A673 (cell line): ENCODE results near the gene RASL10B. TPM values are rescaled to one million over a fixed set of nuclear protein-coding genes. Genes with fewer than 3 reads are reported as not detected.

Experiments
- BruUV-seq: library from RNA; stranded (reverse); fragments of 400-500 nt; replicated peaks from 2 replicates; lab custom pipeline; 2021; lab: Mats Ljungman, UMichigan
- CTCF ChIA-PET: fragments of 300-600 bp; sonication (Branson Sonifier 250); formaldehyde crosslinking; loops from one replicate; lab custom pipeline; 2022; ENCODE audit warnings: antibody characterized with exemption; lab: Charles Lee
- POLR2A ChIA-PET: fragments of 300-600 bp; sonication (Branson Sonifier 250); formaldehyde crosslinking; loops from one replicate; lab custom pipeline; 2022; ENCODE audit warnings: antibody characterized with exemption; ENCODE audit not compliant: low non-redundant PET; lab: Charles Lee
- DNase-seq: peaks from one replicate; pipeline ENCODE4 v3.0.0-alpha.2; 2015; ENCODE audit warnings: low spot score
- H3K27ac ChIP-seq: fragments of 200-600 bp; sonication (generic); 2 replicates; pipeline ENCODE4 v1.5.1; 2016; ENCODE audit warnings: mixed run types, low read depth, mild to moderate bottlenecking, mixed read lengths, antibody characterized with exemption, low read length; ENCODE audit not compliant: poor library complexity, severe bottlenecking
- H3K27me3 ChIP-seq: fragments of 200-600 bp; sonication (generic); replicated peaks from 2 replicates; pipeline ENCODE4 v1.6.1; 2017; ENCODE audit warnings: mixed run types, low read depth, mild to moderate bottlenecking, mixed read lengths, antibody characterized with exemption, low read length; ENCODE audit not compliant: insufficient read depth, poor library complexity
- H3K36me3 ChIP-seq: fragments of 200-600 bp; sonication (generic); 2 replicates; pipeline ENCODE4 v1.6.1; 2016; ENCODE audit warnings: mixed run types, mild to moderate bottlenecking, mixed read lengths, antibody characterized with exemption, low read length; ENCODE audit not compliant: insufficient read depth, poor library complexity, severe bottlenecking
- H3K4me1 ChIP-seq: fragments of 200-600 bp; sonication (generic); 2 replicates; pipeline ENCODE4 v1.6.1; 2017; ENCODE audit warnings: mixed run types, mild to moderate bottlenecking, mixed read lengths, antibody characterized with exemption, low read length; ENCODE audit not compliant: insufficient read depth, poor library complexity, severe bottlenecking
- H3K4me3 ChIP-seq: fragments of 200-600 bp; sonication (generic); 2 replicates; pipeline ENCODE4 v1.5.1; 2016; ENCODE audit warnings: low read depth, mixed run types, mild to moderate bottlenecking, mixed read lengths, low read length; ENCODE audit not compliant: poor library complexity, severe bottlenecking
- H3K9me3 ChIP-seq: fragments of 200-600 bp; sonication (generic); 2 replicates; pipeline ENCODE4 v1.6.1; 2016; ENCODE audit warnings: mixed run types, low read depth, mild to moderate bottlenecking, mixed read lengths, antibody characterized with exemption, low read length; ENCODE audit not compliant: poor library complexity, severe bottlenecking
- CTCF ChIP-seq: fragments of 300-800, 200-600 bp; sonication (generic); conservative IDR thresholded peaks from 2 replicates; pipeline ENCODE4 v1.5.1; 2017; ENCODE audit warnings: low read depth, mild to moderate bottlenecking, antibody characterized with exemption, low read length, moderate library complexity, mixed read lengths
- EZH2 ChIP-seq: fragments of 200-600 bp; sonication (generic); IDR thresholded peaks from 2 replicates; pipeline ENCODE4 v1.6.1; 2017; ENCODE audit warnings: borderline replicate concordance, low read depth, mild to moderate bottlenecking, mixed read lengths, antibody characterized with exemption, low read length; ENCODE audit not compliant: poor library complexity, severe bottlenecking
- intact Hi-C: fragments of 100-400 bp; cut with micrococcal nuclease; formaldehyde crosslinking; loops from one replicate; pipeline ENCODE4 v1.10.0; 2022; ENCODE audit not compliant: unreplicated experiment
- total RNA-seq: library from RNA; stranded (reverse); gene quantifications from 2 replicates; pipeline ENCODE4 v1.2.3, GENCODE V29; 2021

Gene RASL10B
- total RNA-seq, 1 experiment from 2014 or later, result 15.9 TPM

- H3K9me3 ChIP-seq, result no peaks in the 10 kb centered on the region
- DNase-seq, result no peak
- BruUV-seq, result no TSS peak
- ChIA-PET CTCF (no interaction called here), POLR2A (no interaction called here)
- no peak for TF ChIP-seq EZH2
- TF ChIP-seq CTCF, result no peak
- no peaks in the 10 kb centered on the region for H3K4me1 ChIP-seq
- no peaks in the 10 kb centered on the region for H3K27me3 ChIP-seq
- intact Hi-C loops, result loop anchor here (5.0 kb wide), 1 partner anchor 47 kb away; the partner anchor contains the start of gene TAF15
- H3K4me3 ChIP-seq, result no peak within 1 kb of the TSS
- no peaks in the 10 kb centered on the region for H3K36me3 ChIP-seq
- no peak within 1 kb of the TSS for H3K27ac ChIP-seq
Measured at GRCh38 chr17:35760587-35760986, 29.1 kb downstream of the RASL10B start, which contains the start of gene C17orf50. C17orf50 (plus strand) TSS chr17:35760887; CDS start chr17:35760942, 55 bp downstream.

GRCh38 chr17:35761601-35762000 is 30.2 kb downstream of the RASL10B start:
- H3K4me1 ChIP-seq, result no peaks in the 10 kb centered on the region
- H3K27ac ChIP-seq, result no peak overlapping the region
- BruUV-seq, result no TSS peak
- H3K4me3 ChIP-seq, result no peak overlapping the region
- TF ChIP-seq CTCF (no peak), EZH2 (no peak)
- intact Hi-C loops, result loop anchor here (5.0 kb wide), 1 partner anchor 46 kb away; the partner anchor contains the start of gene TAF15
- no peak for DNase-seq
- no peaks in the 10 kb centered on the region for H3K27me3 ChIP-seq
- H3K9me3 ChIP-seq, result no peaks in the 10 kb centered on the region
- no peaks in the 10 kb centered on the region for H3K36me3 ChIP-seq
- ChIA-PET POLR2A (no interaction called here), CTCF (no interaction called here)

GRCh38 chr17:35763767-35764122 is 32.3 kb downstream of the RASL10B start:
- H3K27me3 ChIP-seq, result no peaks in the 10 kb centered on the region
- no peaks in the 10 kb centered on the region for H3K4me1 ChIP-seq
- intact Hi-C loops, result loop anchor here (5.0 kb wide), 1 partner anchor 44 kb away; the partner anchor contains the start of gene TAF15
- ChIA-PET POLR2A (interaction anchor here (1.3 kb wide), 1 partner anchor 45 kb away, joined by 5 read pairs; the partner anchor contains the start of gene TAF15), CTCF (interaction anchor here (0.6 to 1.4 kb wide), 8 partner anchors 9 to 240 kb away, joined by 3 to 13 read pairs (median 4); partner anchors contain the start of genes MMP28 and TAF15)
- BruUV-seq, result no TSS peak
- H3K4me3 ChIP-seq, result peak overlapping the region; percentile 51
- H3K9me3 ChIP-seq, result no peaks in the 10 kb centered on the region
- H3K36me3 ChIP-seq, result no peaks in the 10 kb centered on the region
- DNase-seq, result no peak
- no peak overlapping the region for H3K27ac ChIP-seq
- no peak for TF ChIP-seq EZH2
- no peak for TF ChIP-seq CTCF
